ENCODE measurements around the gene PIM1.

DNA sequence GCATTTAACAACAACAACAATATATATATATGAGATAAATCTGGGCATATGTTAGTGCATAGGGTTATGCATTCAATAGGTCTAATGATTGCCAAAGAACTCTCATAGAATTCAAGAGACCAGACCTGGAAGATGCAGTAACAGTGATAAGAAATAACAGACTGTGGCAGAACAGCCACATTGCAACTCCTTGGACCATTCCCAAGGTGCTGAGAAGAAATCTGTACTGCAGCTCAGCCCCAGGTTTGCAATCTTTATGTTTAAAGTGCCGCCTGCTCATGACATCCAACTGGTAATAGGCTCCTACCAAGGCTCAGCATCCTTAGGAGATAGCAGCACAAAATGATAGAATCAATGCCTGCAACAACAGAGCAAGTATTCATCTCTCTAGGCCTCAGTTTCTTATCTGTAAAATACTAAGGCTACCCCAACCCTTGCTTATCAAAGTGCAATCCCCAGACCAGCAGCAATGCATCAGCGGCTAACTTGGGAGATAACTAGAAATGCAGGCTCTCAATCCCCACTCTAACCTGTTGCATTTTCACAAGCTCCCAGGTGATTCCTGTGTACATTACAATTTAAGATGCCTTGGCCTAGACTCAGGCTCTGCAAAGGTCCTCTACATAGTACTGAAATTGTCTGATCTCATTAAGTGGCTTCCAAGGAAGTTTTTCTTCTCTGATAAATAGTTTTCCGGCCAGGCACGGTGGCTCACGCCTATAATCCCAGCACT lies 30.6 kb upstream of the PIM1 start:
- TF ChIP-seq, protein P1, sequence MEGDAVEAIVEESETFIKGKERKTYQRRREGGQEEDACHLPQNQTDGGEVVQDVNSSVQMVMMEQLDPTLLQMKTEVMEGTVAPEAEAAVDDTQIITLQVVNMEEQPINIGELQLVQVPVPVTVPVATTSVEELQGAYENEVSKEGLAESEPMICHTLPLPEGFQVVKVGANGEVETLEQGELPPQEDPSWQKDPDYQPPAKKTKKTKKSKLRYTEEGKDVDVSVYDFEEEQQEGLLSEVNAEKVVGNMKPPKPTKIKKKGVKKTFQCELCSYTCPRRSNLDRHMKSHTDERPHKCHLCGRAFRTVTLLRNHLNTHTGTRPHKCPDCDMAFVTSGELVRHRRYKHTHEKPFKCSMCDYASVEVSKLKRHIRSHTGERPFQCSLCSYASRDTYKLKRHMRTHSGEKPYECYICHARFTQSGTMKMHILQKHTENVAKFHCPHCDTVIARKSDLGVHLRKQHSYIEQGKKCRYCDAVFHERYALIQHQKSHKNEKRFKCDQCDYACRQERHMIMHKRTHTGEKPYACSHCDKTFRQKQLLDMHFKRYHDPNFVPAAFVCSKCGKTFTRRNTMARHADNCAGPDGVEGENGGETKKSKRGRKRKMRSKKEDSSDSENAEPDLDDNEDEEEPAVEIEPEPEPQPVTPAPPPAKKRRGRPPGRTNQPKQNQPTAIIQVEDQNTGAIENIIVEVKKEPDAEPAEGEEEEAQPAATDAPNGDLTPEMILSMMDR (IDR thresholded peaks at IDR 0.05; ENCODE audit: low read length), result no peak
- no peak for TF ChIP-seq EZH2 (optimal IDR thresholded peaks at IDR 0.05; ENCODE audit: low read depth, low read length)

Data from MM.1S (cell line).